ENCODE results near the gene PAM.

- TF ChIP-seq POLR2A (IDR thresholded peaks at IDR 0.05; ENCODE audit: low read depth, low read length) = no peak
- TF ChIP-seq TAF1 (IDR thresholded peaks at IDR 0.05; ENCODE audit: low read depth, low read length) = no peak
Observed at GRCh38 chr5:102773133-102773532, 18.0 kb downstream of the PAM start.

Data from GM12891 (cell line).